Measurements from ENCODE around the gene CELF2.

DNA sequence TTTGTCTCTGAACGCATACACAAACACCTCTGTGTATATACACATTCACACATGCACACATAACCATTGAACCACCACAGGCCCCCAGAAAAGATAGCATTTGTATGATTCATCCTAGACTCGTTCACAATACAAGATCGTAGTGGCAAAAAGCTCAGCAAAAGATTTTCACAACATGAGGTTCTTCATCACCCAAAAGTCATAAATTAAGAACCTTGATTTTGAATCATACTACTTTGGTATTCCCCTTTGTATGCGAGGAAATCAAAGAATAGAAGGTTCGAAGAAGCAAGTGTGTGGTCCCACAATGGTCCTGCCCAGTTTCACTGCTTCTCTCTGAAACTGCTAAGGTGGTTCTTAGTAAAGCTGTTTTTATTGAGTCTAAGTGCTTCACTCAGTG is 200.7 kb downstream of the CELF2 start:
- TF ChIP-seq POLR2AphosphoS5 (IDR thresholded peaks at IDR 0.05), result no peak
- no peak for TF ChIP-seq EP300 (IDR thresholded peaks at IDR 0.05)
- no peak for TF ChIP-seq CTCF (IDR thresholded peaks at IDR 0.05)
